Activated CD8-positive, alpha-beta T cell treated with anti-CD3 and anti-CD28 coated beads, Interleukin-2, amount 10 ng/mL, durations not matched to agents 7 days and 5 days (primary cell): ENCODE results near the gene POLE. TPM values are rescaled to one million over a fixed set of nuclear protein-coding genes. Genes with fewer than 3 reads are reported as not detected.

ENCODE experiments used
- ATAC-seq: fragments of 150-1000 bp; cut with Tn5 transposase; one replicate; pipeline ENCODE4 v1.10.0; 2021; ENCODE audit warnings: moderate library complexity
- CTCF ChIA-PET: fragments of 350-600 bp; sonication (Branson Sonifier 250); formaldehyde crosslinking; loops from one replicate; lab custom pipeline; 2021; ENCODE audit warnings: antibody characterized with exemption; lab: Charles Lee
- POLR2A ChIA-PET: fragments of 350-600 bp; sonication (Branson Sonifier 250); formaldehyde crosslinking; loops from one replicate; lab custom pipeline; 2021; ENCODE audit warnings: antibody characterized with exemption; lab: Charles Lee
- DNase-seq: peaks from one replicate; pipeline ENCODE4 v3.0.0-alpha.2; 2020
- H3K27ac Mint-ChIP-seq: one replicate; pipeline ENCODE4 v1.8.0; 2021; ENCODE audit warnings: mild to moderate bottlenecking, mixed read lengths
- H3K27me3 Mint-ChIP-seq: one replicate; pipeline ENCODE4 v1.8.0; 2021; ENCODE audit warnings: low read depth, mixed read lengths
- H3K36me3 Mint-ChIP-seq: one replicate; pipeline ENCODE4 v1.8.0; 2021; ENCODE audit warnings: low read depth, mixed read lengths
- H3K4me1 Mint-ChIP-seq: one replicate; pipeline ENCODE4 v1.8.0; 2021; ENCODE audit warnings: low read depth, mixed read lengths
- H3K4me3 Mint-ChIP-seq: one replicate; pipeline ENCODE4 v1.8.0; 2021; ENCODE audit warnings: mild to moderate bottlenecking, mixed read lengths
- H3K9me3 Mint-ChIP-seq: one replicate; pipeline ENCODE4 v1.8.0; 2022; ENCODE audit warnings: mixed read lengths; ENCODE audit not compliant: insufficient read depth
- total RNA-seq, 2 experiments: library from RNA; stranded (reverse); gene quantifications; one replicate each; pipeline ENCODE4 v1.2.3, GENCODE V29; 2021

The POLE gene
- total RNA-seq, 2 experiments from 2014 or later, result 200 to 202 TPM

DNA sequence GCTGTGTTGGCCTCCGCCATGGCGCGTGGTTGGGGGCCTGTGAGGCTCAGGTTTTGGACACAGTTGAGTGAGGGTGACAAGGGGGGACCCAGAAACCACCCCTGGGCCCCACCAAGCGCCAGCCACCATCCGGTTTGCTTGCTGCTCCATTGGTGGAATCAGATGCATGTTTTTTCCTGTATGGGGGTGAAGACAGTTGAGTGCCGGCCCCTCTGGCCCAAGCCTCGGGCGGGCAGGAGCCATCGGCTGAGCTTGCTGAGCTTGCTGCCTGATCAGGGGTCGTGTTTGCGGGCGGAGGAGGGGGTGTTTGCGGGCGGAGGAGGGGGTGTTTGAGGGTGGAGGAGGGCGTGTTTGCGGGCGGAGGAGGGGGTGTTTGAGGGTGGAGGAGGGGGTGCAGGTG lies 29.9 kb upstream of the POLE start:
- Mint-ChIP-seq H3K36me3 (peaks cover 57% of the 10 kb centered on the region), H3K4me3 (no peak overlapping the region), H3K4me1 (peaks cover 15% of the 10 kb centered on the region), H3K9me3 (no peaks in the 10 kb centered on the region), H3K27ac (no peak overlapping the region), H3K27me3 (no peaks in the 10 kb centered on the region)
- ATAC-seq, result no peak
- no peak for DNase-seq
- POLR2A ChIA-PET, result no interaction called here
- CTCF ChIA-PET, result no interaction called here

DNA sequence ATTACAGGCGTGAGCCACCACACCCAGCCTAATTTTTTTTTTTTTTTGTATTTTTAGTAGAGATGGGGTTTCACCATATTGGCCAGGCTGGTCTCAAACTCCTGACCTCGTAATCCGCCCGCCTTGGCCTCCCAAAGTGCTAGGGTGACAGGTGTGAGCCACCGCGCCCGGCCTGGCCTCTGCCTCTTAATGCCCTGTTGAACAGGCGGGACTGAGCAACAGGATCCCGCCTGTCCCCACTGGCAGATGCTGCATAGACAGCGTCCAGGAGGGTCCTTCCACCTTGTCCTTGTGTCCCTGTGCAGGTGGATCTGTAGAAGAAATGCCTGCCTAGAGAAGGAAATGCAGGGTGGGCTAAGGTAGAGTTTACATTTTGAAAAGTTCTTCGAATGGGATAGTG lies 29.2 kb upstream of the POLE start:
- no peaks in the 10 kb centered on the region for H3K27me3 Mint-ChIP-seq
- no peak for ATAC-seq
- ChIA-PET CTCF (no interaction called here), POLR2A (no interaction called here)
- H3K36me3 Mint-ChIP-seq, result peaks cover 52% of the 10 kb centered on the region
- no peak for DNase-seq
- H3K4me3 Mint-ChIP-seq, result no peak overlapping the region
- no peak overlapping the region for H3K27ac Mint-ChIP-seq
- peaks cover 20% of the 10 kb centered on the region for H3K4me1 Mint-ChIP-seq
- H3K9me3 Mint-ChIP-seq, result no peaks in the 10 kb centered on the region

DNA sequence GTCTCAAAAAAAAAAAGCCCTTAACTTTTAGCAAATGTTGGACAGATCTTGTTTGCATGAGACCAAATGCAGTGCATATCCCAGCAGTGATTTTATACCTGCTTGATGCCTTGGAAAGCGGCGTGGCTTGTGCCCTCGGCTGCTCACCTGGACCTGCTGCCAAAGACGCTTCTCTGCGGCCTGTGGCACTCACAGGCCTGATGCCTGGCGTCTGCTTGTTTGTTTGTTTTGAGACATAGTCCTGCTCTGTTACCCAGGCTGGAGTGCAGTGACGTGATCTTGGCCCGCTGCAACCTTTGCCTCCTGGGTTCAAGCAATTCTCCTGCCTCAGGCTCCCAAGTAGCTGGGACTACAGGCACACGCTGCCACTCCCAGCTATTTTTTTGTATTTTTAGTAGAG lies 28.7 kb upstream of the POLE start:
- H3K4me1 Mint-ChIP-seq, result peaks cover 21% of the 10 kb centered on the region
- CTCF ChIA-PET, result no interaction called here
- no peaks in the 10 kb centered on the region for H3K27me3 Mint-ChIP-seq
- DNase-seq, result no peak
- no peaks in the 10 kb centered on the region for H3K9me3 Mint-ChIP-seq
- ATAC-seq, result no peak
- POLR2A ChIA-PET, result no interaction called here
- H3K27ac Mint-ChIP-seq, result no peak overlapping the region
- H3K36me3 Mint-ChIP-seq, result peaks cover 48% of the 10 kb centered on the region
- H3K4me3 Mint-ChIP-seq, result no peak overlapping the region

DNA sequence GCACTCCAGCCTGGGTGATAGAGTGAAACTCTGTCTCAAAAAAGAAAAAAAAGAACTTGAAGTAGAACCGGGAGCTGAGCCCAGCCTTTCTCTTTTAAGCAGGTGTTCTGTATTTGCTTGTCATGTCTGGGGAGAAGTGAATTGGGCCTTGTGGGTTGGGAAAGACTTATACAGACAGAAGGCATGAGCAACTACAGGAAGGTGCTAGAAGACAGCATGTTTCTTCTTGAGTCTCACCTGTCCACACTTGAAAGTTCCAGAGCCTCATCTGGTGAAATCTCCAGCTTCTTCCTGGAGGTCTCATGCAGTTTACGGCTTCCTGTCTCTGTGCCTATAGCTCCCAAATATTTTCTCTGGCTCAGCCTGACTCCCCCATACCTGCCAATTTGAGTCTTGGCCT lies 26.0 kb upstream of the POLE start:
- ATAC-seq, result no peak
- Mint-ChIP-seq H3K9me3 (no peaks in the 10 kb centered on the region), H3K4me3 (no peak overlapping the region), H3K27me3 (no peaks in the 10 kb centered on the region), H3K36me3 (peaks cover 37% of the 10 kb centered on the region), H3K4me1 (peaks cover 25% of the 10 kb centered on the region), H3K27ac (peak overlapping the region; percentile 46)
- ChIA-PET POLR2A (no interaction called here), CTCF (no interaction called here)
- no peak for DNase-seq

DNA sequence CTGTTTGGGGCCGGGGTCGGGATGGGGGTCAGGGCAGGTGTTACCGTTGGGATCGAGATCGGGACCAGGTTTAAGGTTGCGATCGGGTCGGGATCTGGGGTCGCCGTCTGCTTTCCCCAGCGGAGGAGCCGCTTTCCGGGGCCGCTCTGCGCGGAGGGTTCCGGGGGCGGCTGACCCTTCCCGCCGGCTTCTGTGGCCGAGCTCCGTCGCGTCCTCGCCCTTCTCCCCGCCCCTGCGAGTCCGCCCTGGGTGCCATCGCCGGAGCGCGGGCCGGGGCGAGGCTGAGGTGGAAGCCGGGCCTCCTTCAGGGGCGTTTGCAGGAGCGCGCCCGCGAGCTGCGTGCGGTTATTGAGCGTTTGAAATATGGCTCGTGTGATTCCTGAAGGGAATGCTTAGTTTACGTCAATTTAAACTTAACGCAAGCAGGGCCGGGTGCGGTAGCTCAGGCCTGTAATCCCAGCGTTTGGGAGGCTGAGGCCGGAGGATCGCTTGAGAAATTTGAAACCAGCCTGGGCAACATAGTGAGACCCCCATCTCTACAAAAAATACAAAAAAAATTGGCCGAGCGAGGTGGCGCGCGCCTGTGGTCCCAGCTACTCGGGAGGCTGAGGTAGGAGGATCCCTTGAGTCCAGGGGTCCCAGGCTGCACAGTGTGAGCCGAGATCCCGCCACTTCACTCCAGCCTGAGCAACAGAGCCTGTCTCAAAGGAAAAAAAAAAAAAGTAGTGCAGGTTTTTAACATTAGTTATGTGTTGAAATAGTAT lies 24.1 kb upstream of the POLE start:
- ChIA-PET CTCF (no interaction called here), POLR2A (no interaction called here)
- ATAC-seq, result peak; percentile 32
- Mint-ChIP-seq H3K9me3 (no peaks in the 10 kb centered on the region), H3K36me3 (peaks cover 36% of the 10 kb centered on the region), H3K27me3 (no peaks in the 10 kb centered on the region), H3K4me1 (peaks cover 25% of the 10 kb centered on the region), H3K4me3 (peak overlapping the region; percentile 86), H3K27ac (peak overlapping the region; percentile 70)
- DNase-seq, result peak; percentile 39

DNA sequence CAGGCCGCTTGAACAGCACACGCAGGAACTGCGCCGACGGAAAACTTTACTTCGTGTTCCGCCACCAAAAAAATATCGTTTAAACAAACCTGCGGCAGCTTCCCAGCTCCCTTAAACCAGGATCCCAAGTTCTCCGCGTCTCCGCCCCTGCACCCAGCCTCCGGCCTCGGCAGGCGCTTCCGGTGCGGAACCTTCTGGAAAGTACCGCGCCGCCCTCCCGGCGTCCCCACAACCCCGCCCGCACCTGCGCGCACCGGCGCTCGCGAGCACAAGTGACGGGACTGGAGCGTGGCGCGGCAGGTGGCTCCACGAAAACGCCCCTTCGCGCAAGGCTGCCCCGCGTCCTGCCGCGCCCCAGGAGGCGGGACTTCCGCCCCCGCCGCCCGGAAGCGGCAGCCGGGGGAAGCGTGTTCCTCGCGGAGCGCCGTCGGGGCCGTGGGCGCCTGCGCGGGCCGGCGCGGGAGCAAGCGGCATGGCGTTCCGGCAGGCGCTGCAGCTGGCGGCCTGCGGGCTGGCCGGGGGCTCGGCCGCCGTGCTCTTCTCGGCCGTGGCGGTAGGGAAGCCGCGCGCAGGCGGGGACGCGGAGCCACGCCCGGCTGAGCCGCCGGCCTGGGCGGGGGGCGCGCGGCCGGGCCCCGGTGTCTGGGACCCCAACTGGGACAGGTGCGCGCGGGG lies 23.4 kb upstream of the POLE start, which contains the start of gene PGAM5:
Gene PGAM5 (plus strand): TSS at position 438 of the 675 bp plus-strand sequence. CDS start 35 bp downstream, at position 473.
- ATAC-seq (peak; percentile 94), DNase-seq (peak; percentile 92)
- Mint-ChIP-seq H3K4me3 (peak within 1 kb of the TSS; percentile 86), H3K27ac (peak within 1 kb of the TSS; percentile 83), H3K4me1 (peaks cover 25% of the 10 kb centered on the region), H3K36me3 (peaks cover 32% of the 10 kb centered on the region), H3K27me3 (no peaks in the 10 kb centered on the region), H3K9me3 (no peaks in the 10 kb centered on the region)
- ChIA-PET CTCF (no interaction called here), POLR2A (interaction anchor here (0.9 to 1.5 kb wide), 4 partner anchors 12 to 278 kb away, joined by 3 to 6 read pairs (median 4); partner anchors contain the start of gene POLE)

DNA sequence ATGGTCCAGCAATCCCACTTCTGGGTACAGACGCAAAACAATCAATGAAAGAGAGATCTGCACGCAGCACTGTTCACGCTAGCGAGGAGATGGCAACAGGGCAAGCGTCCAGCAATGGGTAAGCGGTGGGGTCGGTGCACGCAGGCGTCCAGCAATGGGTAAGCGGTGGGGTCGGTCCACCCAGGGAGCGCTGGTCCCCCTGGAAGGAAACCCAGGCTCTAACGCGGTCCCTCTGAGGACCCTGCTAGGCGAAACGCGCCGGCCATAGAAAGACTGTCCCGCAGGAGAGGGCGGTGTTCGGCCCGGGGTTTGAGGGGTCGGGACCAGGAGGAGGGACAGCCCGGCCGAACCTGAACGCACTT lies 22.9 kb upstream of the POLE start:
- CTCF ChIA-PET, result no interaction called here
- no peak for ATAC-seq
- H3K4me1 Mint-ChIP-seq, result peaks cover 25% of the 10 kb centered on the region

DNA sequence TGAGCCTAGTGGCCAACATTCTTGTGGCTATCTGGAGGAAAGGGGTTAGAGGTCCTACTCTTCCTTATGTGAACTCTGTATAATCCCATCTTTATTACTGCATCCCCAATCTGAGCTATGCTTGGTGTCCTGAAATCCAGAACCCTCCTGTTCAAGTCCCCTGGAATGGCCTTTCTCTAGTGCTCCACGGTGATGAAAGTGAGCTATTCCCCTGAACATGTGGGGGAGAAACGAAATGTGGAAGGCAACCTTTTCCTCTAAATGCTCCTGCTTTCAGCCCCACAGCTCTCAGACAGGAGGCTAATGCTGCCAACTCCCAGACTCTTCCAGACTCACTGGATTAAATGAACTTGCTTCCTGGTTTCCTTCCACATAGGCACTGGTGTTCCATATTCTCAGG lies 21.0 kb upstream of the POLE start:
- H3K27ac Mint-ChIP-seq, result peak overlapping the region; percentile 11
- H3K36me3 Mint-ChIP-seq, result peaks cover 36% of the 10 kb centered on the region
- no peaks in the 10 kb centered on the region for H3K9me3 Mint-ChIP-seq
- peaks cover 16% of the 10 kb centered on the region for H3K4me1 Mint-ChIP-seq
- H3K4me3 Mint-ChIP-seq, result no peak overlapping the region
- ATAC-seq (no peak), DNase-seq (no peak)
- no peaks in the 10 kb centered on the region for H3K27me3 Mint-ChIP-seq
- ChIA-PET CTCF (no interaction called here), POLR2A (interaction anchor here (0.6 to 0.9 kb wide), 2 partner anchors 23 to 120 kb away, joined by 3 to 4 read pairs; no protein-coding TSS in a partner anchor)

More for the DNA sequence above, 22.9 kb upstream of the POLE start:
- peak overlapping the region; percentile 83 for H3K27ac Mint-ChIP-seq
- peaks cover 33% of the 10 kb centered on the region for H3K36me3 Mint-ChIP-seq
- DNase-seq, result no peak
- no peaks in the 10 kb centered on the region for H3K9me3 Mint-ChIP-seq
- POLR2A ChIA-PET, result interaction anchor here (0.6 to 1.5 kb wide), 5 partner anchors 11 to 279 kb away, joined by 3 to 6 read pairs (median 3); partner anchors contain the start of gene POLE
- H3K4me3 Mint-ChIP-seq, result peak overlapping the region; percentile 86
- H3K27me3 Mint-ChIP-seq, result no peaks in the 10 kb centered on the region

DNA sequence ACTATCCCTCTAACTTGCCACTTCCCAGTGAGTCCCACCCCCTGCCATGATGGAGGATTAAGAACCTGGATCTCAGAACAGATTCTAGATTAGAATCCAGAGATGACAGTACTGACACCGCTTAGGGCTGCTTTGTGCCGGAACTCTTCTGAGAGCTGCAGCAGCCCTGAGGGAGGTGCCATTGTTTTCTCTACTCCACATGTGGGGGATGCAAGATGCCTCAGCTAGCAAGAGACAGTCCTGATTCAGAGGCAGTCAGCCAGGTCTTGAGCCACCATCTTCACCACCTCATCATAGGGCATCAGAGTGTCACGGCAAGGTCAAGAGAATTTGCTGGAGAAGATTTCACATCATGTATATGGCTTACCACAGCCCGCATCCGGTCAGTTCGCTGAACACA lies 20.1 kb upstream of the POLE start:
- POLR2A ChIA-PET, result no interaction called here
- Mint-ChIP-seq H3K9me3 (no peaks in the 10 kb centered on the region), H3K4me3 (no peak overlapping the region), H3K36me3 (peaks cover 38% of the 10 kb centered on the region), H3K27me3 (no peaks in the 10 kb centered on the region), H3K27ac (no peak overlapping the region), H3K4me1 (peaks cover 11% of the 10 kb centered on the region)
- CTCF ChIA-PET, result no interaction called here
- ATAC-seq, result no peak
- DNase-seq, result no peak

DNA sequence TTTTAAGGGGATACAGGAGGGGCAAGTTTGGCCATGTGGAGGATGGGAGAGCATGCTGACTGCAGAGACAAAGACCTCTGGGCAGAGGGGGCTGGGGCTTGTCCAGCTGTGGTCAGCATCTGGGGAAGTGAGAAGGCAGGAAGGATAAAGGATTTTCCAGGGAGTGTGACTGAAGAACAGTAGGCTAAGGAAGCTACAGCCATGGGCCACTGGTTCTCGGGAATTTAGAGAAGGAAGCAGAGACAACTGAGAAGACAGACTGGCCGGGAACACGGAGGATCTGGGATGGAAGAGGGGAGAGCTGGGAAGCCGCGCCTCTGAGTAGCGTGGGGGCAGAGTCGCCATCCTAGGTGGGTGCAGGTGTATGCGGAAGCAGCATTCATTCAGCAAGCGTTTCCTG lies 16.5 kb upstream of the POLE start:
- no peak overlapping the region for H3K4me3 Mint-ChIP-seq
- H3K36me3 Mint-ChIP-seq, result peaks cover 57% of the 10 kb centered on the region
- POLR2A ChIA-PET, result interaction anchor here (1.1 kb wide), 1 partner anchor 12 kb away, joined by 3 read pairs; no protein-coding TSS in a partner anchor
- CTCF ChIA-PET, result no interaction called here
- H3K27ac Mint-ChIP-seq, result no peak overlapping the region
- no peaks in the 10 kb centered on the region for H3K9me3 Mint-ChIP-seq
- ATAC-seq (no peak), DNase-seq (no peak)
- peaks cover 2% of the 10 kb centered on the region for H3K4me1 Mint-ChIP-seq
- no peaks in the 10 kb centered on the region for H3K27me3 Mint-ChIP-seq

DNA sequence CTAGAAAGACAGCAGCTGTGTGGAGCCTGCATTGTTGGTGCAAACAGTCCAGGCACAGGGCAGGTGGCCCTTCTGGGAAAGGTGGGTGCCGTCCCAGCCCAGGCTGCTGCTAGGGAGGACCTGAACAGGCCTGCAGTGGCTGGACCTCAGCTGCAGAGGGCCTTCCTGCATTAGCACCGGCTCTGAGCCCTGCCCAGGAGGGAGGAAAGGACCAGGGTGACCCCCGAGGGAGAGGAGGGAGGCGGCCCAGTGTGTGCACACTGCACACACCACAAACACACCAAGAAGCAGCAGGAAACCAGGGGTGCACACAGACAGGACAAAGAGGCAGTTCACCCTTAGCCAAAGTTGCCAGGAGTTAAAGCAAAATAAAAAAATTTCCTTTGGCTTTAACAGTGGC lies 15.5 kb upstream of the POLE start:
- Mint-ChIP-seq H3K27me3 (no peaks in the 10 kb centered on the region), H3K36me3 (peaks cover 58% of the 10 kb centered on the region), H3K4me3 (no peak overlapping the region), H3K27ac (no peak overlapping the region), H3K4me1 (peaks cover 2% of the 10 kb centered on the region), H3K9me3 (no peaks in the 10 kb centered on the region)
- ChIA-PET POLR2A (interaction anchor here (0.9 kb wide), 1 partner anchor 263 kb away, joined by 3 read pairs; no protein-coding TSS in a partner anchor), CTCF (no interaction called here)
- ATAC-seq, result no peak
- DNase-seq, result no peak

DNA sequence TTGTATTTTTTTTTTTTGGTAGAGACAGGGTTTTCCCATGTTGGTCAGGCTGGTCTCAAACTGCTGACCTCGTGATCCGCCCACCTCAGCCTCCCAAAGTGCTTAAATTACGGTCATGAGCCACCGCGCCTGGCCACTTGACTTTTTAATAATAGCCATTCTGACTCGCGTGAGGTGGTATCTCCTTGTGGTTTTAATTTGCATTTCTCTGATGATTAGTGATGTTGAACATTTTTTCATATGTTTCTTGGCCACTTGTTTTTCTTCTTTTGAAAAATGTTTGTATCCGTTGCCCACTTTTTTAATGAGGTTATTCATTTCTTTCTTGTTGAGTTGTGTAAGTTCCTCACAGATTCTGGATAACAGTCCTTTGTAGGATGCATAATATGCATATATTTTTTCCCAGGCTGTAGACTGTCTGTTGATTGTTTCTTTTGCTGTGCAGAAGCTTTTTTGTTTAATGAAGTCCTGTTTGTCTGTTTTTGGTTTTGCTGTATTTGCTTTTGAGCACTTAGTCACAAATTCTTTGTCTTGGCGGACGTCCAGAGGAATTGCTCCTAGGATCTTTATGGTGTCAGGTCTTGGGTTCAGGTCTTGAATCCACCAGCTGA lies 13.2 kb upstream of the POLE start:
- CTCF ChIA-PET, result no interaction called here
- H3K4me1 Mint-ChIP-seq, result peaks cover 2% of the 10 kb centered on the region

More for the DNA sequence above, 13.2 kb upstream of the POLE start:
- H3K36me3 Mint-ChIP-seq, result peaks cover 62% of the 10 kb centered on the region
- H3K4me3 Mint-ChIP-seq, result no peak overlapping the region
- DNase-seq (no peak), ATAC-seq (no peak)
- no peaks in the 10 kb centered on the region for H3K27me3 Mint-ChIP-seq
- POLR2A ChIA-PET, result no interaction called here
- no peaks in the 10 kb centered on the region for H3K9me3 Mint-ChIP-seq
- H3K27ac Mint-ChIP-seq, result no peak overlapping the region
